Stimulated activated CD4-positive, alpha-beta T cell treated with anti-CD3 and anti-CD28 coated beads, Interleukin-15, amount 100 ng/mL, for 1 hour (primary cell): ENCODE data around the gene HTT-AS.
"Not testable (repeated sequence)": the region's sequence is repeated elsewhere in the genome, so short reads cannot be mapped to it uniquely, and the experiment has no call there.

ENCODE experiments used
- DNase-seq, 2 donors: peaks; one replicate each; pipeline ENCODE4 v3.0.0-alpha.2; 2020; ENCODE audit warnings: low read depth in 1 of 2, low spot score in 1 of 2

HTT-AS gene

GRCh38 chr4:3054169-3054759 lies 20.1 kb downstream of the HTT-AS start:
- no peak for DNase-seq

GRCh38 chr4:3051141-3051897 lies 23.0 kb downstream of the HTT-AS start:
- DNase-seq = not testable (repeated sequence)

- peak; percentile 30 to 36 for DNase-seq
These were observed 26.7 kb downstream of the HTT-AS start for GRCh38 chr4:3047464-3048286.

GRCh38 chr4:3046623-3047022 lies 27.7 kb downstream of the HTT-AS start:
- no peak for DNase-seq

- DNase-seq = no peak
These were observed 28.2 kb downstream of the HTT-AS start for GRCh38 chr4:3046162-3046561.

GRCh38 chr4:3044870-3045819 lies 29.2 kb downstream of the HTT-AS start:
- peak in 1 of 2 donors; percentile 33 for DNase-seq

GRCh38 chr4:3043282-3044020 lies 30.9 kb downstream of the HTT-AS start:
- no peak for DNase-seq

- no peak for DNase-seq
These were observed 32.1 kb downstream of the HTT-AS start for GRCh38 chr4:3042226-3042625.

- peak in 1 of 2 donors; percentile 13 for DNase-seq
These were observed 32.9 kb downstream of the HTT-AS start for GRCh38 chr4:3041192-3042142.

GRCh38 chr4:3040452-3041191 lies 33.7 kb downstream of the HTT-AS start:
- no peak for DNase-seq

- no peak for DNase-seq
These were observed 34.5 kb downstream of the HTT-AS start for GRCh38 chr4:3039706-3040366.

- no peak for DNase-seq
These were observed 36.3 kb downstream of the HTT-AS start for GRCh38 chr4:3037957-3038461.

GRCh38 chr4:3036131-3036952 lies 38.0 kb downstream of the HTT-AS start:
- DNase-seq = no peak

- no peak for DNase-seq
These were observed 38.7 kb downstream of the HTT-AS start for GRCh38 chr4:3035674-3036073.

- no peak for DNase-seq
These were observed 39.1 kb downstream of the HTT-AS start for GRCh38 chr4:3035249-3035648.

- DNase-seq = no peak
These were observed 40.1 kb downstream of the HTT-AS start for GRCh38 chr4:3034231-3034630.
